Measurements from ENCODE around the gene SYT15.
"Not testable (repeated sequence)": the region's sequence is repeated elsewhere in the genome, so short reads cannot be mapped to it uniquely, and the experiment has no call there.

DNA sequence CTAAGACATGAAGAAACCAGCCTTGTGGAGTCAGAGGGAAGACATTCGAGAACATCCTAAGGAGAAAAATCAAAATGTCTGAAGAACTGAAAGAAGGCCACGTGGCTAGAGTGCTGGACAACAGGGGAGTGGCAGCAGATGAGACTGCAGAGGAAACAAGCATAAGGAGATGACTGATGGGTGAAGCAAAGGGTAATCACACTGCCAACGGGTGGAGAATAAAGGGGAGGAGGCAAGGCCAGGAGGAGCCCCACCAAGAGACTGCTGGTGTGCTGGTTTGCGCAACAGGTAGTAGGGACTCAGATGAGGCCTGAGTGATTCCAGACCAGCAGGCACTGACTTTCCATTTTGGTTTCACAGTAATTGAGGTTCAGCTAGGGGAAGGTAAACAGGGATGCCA, 38.2 kb downstream of the SYT15 start:
- TF ChIP-seq, protein P1, sequence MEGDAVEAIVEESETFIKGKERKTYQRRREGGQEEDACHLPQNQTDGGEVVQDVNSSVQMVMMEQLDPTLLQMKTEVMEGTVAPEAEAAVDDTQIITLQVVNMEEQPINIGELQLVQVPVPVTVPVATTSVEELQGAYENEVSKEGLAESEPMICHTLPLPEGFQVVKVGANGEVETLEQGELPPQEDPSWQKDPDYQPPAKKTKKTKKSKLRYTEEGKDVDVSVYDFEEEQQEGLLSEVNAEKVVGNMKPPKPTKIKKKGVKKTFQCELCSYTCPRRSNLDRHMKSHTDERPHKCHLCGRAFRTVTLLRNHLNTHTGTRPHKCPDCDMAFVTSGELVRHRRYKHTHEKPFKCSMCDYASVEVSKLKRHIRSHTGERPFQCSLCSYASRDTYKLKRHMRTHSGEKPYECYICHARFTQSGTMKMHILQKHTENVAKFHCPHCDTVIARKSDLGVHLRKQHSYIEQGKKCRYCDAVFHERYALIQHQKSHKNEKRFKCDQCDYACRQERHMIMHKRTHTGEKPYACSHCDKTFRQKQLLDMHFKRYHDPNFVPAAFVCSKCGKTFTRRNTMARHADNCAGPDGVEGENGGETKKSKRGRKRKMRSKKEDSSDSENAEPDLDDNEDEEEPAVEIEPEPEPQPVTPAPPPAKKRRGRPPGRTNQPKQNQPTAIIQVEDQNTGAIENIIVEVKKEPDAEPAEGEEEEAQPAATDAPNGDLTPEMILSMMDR (IDR thresholded peaks at IDR 0.05) = not testable (repeated sequence)
- TF ChIP-seq SIN3A (IDR thresholded peaks at IDR 0.05; ENCODE audit: borderline replicate concordance, insufficient read depth, low read depth, low read length); POLR2AphosphoS5 (IDR thresholded peaks at IDR 0.05; ENCODE audit: low read depth, low read length): not testable (repeated sequence)
- TF ChIP-seq, protein P2, sequence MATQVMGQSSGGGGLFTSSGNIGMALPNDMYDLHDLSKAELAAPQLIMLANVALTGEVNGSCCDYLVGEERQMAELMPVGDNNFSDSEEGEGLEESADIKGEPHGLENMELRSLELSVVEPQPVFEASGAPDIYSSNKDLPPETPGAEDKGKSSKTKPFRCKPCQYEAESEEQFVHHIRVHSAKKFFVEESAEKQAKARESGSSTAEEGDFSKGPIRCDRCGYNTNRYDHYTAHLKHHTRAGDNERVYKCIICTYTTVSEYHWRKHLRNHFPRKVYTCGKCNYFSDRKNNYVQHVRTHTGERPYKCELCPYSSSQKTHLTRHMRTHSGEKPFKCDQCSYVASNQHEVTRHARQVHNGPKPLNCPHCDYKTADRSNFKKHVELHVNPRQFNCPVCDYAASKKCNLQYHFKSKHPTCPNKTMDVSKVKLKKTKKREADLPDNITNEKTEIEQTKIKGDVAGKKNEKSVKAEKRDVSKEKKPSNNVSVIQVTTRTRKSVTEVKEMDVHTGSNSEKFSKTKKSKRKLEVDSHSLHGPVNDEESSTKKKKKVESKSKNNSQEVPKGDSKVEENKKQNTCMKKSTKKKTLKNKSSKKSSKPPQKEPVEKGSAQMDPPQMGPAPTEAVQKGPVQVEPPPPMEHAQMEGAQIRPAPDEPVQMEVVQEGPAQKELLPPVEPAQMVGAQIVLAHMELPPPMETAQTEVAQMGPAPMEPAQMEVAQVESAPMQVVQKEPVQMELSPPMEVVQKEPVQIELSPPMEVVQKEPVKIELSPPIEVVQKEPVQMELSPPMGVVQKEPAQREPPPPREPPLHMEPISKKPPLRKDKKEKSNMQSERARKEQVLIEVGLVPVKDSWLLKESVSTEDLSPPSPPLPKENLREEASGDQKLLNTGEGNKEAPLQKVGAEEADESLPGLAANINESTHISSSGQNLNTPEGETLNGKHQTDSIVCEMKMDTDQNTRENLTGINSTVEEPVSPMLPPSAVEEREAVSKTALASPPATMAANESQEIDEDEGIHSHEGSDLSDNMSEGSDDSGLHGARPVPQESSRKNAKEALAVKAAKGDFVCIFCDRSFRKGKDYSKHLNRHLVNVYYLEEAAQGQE (IDR thresholded peaks at IDR 0.05; ENCODE audit: insufficient read depth in 1 of 2, low read depth in 2 of 2, low read length in 1 of 2) = not testable (repeated sequence)
